Effector memory CD4-positive, alpha-beta T cell (primary cell): Measurements from ENCODE around the gene RNF150.
A peak's percentile ranks its signal among the peaks of the same experiment; 100 is the strongest.

ENCODE experiments used
- DNase-seq, 3 donors: peaks; one replicate each; pipeline ENCODE4 v3.0.0-alpha.2; 2020
- H3K27ac ChIP-seq: 2 replicates; pipeline ENCODE4 v1.7.0; 2013; ENCODE audit warnings: mild to moderate bottlenecking, low read length, moderate library complexity; ENCODE audit not compliant: insufficient read depth, poor library complexity, severe bottlenecking
- H3K27me3 ChIP-seq: replicated peaks from 2 replicates; pipeline ENCODE4 v1.7.0; 2013; ENCODE audit warnings: mild to moderate bottlenecking, low read length; ENCODE audit not compliant: insufficient read depth, control insufficient read depth, poor library complexity, severe bottlenecking
- H3K36me3 ChIP-seq: 2 replicates; pipeline ENCODE4 v1.7.0; 2013; ENCODE audit warnings: mild to moderate bottlenecking, low read length, moderate library complexity; ENCODE audit not compliant: control insufficient read depth, insufficient read depth
- H3K4me1 ChIP-seq: 2 replicates; pipeline ENCODE4 v1.7.0; 2013; ENCODE audit warnings: low read length, mild to moderate bottlenecking; ENCODE audit not compliant: control insufficient read depth, insufficient read depth, poor library complexity, severe bottlenecking
- H3K4me3 ChIP-seq: 2 replicates; pipeline ENCODE4 v1.7.0; 2013; ENCODE audit warnings: low read length, low read depth, mild to moderate bottlenecking; ENCODE audit not compliant: insufficient read depth, poor library complexity, severe bottlenecking
- H3K9me3 ChIP-seq: 2 replicates; pipeline ENCODE4 v1.7.0; 2013; ENCODE audit warnings: mild to moderate bottlenecking, low read length, moderate library complexity; ENCODE audit not compliant: control insufficient read depth

RNF150 gene

DNA sequence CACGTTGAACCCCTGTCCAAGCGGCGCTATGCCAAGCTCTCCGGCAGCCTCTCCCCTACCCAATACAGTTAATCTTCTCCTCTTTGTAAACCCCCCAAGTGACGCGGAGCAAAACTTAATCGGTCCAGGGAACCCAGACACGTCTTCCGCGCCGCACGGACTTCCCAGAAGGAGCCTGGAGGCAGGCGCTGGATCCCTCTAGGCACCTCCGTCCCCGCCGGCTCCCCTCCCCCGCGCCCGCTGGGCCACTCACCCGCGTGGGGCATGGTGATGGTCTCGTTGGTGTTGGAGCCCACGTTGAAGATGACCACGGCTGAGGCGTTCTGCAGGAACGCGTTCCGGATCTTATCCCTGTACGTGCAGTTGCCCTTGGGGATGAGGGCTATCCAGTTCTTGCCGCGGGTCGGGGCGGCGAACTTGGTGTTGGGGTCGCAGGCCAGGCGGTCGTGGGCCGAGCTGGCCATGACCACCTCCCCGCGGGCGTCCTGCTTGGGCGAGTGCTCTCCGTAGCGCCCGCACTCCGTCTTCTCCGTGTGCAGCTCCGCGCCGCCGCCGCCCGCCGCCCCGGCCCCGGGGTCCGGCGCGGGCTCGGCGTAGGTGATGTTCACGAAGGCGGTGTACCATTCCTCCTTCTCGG lies 1.1 kb downstream of the RNF150 start:
- Histone ChIP-seq H3K27me3 (peaks cover 17% of the 10 kb centered on the region), H3K36me3 (no peaks in the 10 kb centered on the region), H3K27ac (no peak overlapping the region), H3K4me1 (no peaks in the 10 kb centered on the region), H3K9me3 (no peaks in the 10 kb centered on the region), H3K4me3 (peak overlapping the region; percentile 53)
- DNase-seq, result no peak

DNA sequence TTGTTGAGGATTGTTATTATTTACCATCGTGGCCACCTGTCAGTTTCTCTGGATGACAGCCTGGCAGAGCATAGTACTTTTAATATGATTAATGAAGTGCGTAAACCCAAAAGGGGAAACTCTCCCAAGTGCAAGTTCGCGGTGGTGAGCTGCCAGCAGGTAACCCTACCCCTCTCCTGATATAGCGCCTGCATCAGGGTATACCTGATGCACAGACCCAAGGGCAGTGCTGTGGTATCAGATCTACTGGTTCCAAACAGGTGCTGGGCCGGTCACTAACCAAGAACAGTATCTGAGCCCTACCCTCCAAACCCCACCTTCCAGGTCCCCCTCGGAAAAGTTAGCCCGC lies 1.6 kb downstream of the RNF150 start:
- no peaks in the 10 kb centered on the region for H3K36me3 ChIP-seq

DNA sequence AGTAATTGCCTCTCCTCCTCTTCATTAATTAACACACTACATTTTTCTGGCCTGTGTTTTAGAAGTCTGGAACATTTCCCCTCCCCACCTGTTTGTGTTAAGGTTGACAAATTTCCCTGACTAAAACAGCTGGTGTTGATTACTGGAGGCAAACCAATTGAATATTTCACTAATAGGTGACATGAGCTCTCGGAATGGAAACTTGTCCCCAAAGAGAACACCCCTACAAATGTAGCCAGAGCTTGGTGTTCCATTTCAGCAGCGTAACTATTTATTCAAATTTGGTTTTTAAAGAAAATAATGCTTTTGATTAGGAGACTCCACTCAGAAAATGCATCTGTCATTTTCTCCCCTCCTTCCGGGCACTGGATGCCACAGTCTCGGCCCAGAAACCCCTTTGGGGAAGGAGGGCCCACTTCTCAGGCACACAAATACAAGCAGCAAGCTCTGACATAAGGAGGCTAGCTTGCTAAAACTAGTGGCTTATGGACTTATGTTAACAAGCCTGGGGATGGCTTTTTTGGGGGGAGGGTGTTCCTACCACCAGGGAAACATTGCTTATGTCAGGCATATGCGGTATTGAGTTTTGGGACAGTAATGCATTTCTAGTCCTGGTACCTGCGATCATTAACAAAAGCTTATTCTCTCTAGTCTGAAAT lies 2.2 kb downstream of the RNF150 start:
- H3K4me3 ChIP-seq, result no peak overlapping the region
- H3K27me3 ChIP-seq, result peaks cover 17% of the 10 kb centered on the region
- no peak overlapping the region for H3K27ac ChIP-seq
- H3K9me3 ChIP-seq, result no peaks in the 10 kb centered on the region
- no peak for DNase-seq
- no peaks in the 10 kb centered on the region for H3K4me1 ChIP-seq
- no peaks in the 10 kb centered on the region for H3K36me3 ChIP-seq

More for the DNA sequence above, 1.6 kb downstream of the RNF150 start:
- H3K27ac ChIP-seq, result no peak overlapping the region
- DNase-seq, result no peak
- H3K4me1 ChIP-seq, result no peaks in the 10 kb centered on the region
- no peaks in the 10 kb centered on the region for H3K9me3 ChIP-seq
- H3K27me3 ChIP-seq, result peaks cover 17% of the 10 kb centered on the region
- H3K4me3 ChIP-seq, result no peak overlapping the region

DNA sequence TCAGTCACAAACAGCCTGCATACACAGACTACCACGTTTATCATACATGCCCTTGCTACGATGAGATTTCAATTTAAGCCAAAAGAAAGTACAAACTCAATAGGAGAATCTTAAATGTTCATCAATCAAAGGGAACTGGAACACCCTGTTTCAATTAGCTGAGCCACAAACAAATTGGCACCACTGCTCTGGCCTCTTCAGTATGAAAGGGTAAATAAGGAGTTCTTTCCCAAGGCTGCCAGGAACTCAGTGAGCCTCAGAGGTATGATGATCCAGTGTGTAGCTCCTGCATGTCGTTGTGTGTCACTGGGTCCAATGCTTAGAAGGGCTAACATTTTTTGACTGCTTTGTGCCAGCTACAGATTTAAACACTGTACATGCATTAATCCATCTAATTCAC lies 5.4 kb downstream of the RNF150 start:
- H3K4me1 ChIP-seq, result no peaks in the 10 kb centered on the region
- peaks cover 9% of the 10 kb centered on the region for H3K27me3 ChIP-seq
- no peaks in the 10 kb centered on the region for H3K9me3 ChIP-seq
- no peak overlapping the region for H3K4me3 ChIP-seq
- H3K36me3 ChIP-seq, result no peaks in the 10 kb centered on the region
- no peak overlapping the region for H3K27ac ChIP-seq
- DNase-seq, result no peak

DNA sequence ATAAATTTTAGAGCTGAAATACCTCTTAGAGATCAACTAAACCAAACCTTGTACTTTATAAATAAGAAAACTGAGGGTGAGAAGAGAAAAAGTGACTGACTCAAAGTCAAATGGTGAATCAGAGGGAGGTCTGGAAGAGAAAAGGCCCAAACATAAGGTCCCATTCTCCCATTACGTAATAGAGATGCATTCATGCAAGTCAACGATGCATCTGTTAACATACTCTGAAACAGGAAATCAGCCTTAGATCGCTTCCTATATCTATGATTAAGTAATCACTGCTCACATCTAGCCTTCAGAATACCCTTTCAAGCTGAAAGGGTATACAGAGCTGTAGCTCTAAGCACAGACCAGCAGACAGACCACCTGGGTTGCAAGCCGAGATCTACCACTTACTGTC lies 6.5 kb downstream of the RNF150 start:
- H3K9me3 ChIP-seq, result no peaks in the 10 kb centered on the region
- H3K36me3 ChIP-seq, result no peaks in the 10 kb centered on the region
- no peak for DNase-seq
- H3K27ac ChIP-seq, result no peak overlapping the region
- H3K4me1 ChIP-seq, result no peaks in the 10 kb centered on the region
- H3K27me3 ChIP-seq, result peaks cover 5% of the 10 kb centered on the region
- H3K4me3 ChIP-seq, result no peak overlapping the region

DNA sequence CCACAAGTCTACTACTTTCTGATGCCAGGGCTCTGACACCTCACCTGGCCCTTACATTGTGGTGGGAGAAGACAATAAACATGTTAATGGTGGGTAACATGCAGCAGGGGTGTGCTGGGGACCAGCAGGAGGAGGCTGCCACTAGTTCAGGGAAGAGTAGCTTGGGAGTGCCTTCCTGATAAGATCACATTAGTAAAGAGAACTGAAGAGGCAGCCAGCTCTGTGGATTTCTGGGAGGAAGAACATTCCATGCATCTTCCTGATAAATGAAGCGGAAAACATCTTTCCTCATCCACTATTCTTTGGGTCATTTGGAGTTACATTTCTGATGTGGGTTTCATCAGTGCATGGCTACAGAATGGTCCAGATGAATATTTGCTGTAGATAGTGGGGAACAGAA lies 9.0 kb downstream of the RNF150 start:
- no peak overlapping the region for H3K27ac ChIP-seq
- no peaks in the 10 kb centered on the region for H3K4me1 ChIP-seq
- H3K36me3 ChIP-seq, result no peaks in the 10 kb centered on the region
- DNase-seq, result no peak
- H3K9me3 ChIP-seq, result no peaks in the 10 kb centered on the region
- H3K27me3 ChIP-seq, result peaks cover 4% of the 10 kb centered on the region
- H3K4me3 ChIP-seq, result no peak overlapping the region

DNA sequence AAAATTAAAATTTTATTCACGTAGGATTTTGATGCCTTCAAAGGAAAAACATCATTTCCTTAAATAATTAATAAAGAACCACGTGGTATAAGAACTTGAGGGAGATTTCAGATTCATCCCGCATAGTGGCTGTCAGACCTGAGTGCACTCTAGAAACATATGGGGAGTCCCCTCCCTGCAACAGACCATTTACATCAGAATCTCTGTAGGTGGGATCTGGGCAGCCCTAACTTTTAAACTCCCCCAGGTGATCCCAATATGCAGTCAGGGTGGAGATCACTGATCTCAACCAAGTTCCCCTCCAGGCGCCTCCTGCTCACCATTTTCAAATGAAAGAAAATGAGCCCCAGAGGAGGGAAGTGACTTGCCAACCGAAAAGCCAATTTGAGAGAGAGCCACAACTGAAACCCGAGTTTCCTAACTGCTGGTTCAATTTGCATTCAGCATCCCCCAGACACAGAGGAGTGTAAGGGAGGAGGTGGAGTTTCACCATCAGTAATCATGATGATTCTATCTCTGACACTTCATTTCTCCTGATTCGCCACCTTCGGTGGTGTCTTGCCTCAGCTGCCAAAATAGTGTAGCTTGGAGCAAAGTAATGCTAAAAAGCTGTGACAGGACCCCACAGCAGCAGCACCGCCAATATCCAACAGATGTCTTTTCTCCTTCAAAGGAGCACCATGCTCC lies 11.4 kb downstream of the RNF150 start:
- Histone ChIP-seq H3K4me1 (no peaks in the 10 kb centered on the region), H3K27ac (no peak overlapping the region), H3K4me3 (no peak overlapping the region), H3K9me3 (no peaks in the 10 kb centered on the region), H3K36me3 (no peaks in the 10 kb centered on the region), H3K27me3 (peaks cover 4% of the 10 kb centered on the region)
- DNase-seq, result no peak

DNA sequence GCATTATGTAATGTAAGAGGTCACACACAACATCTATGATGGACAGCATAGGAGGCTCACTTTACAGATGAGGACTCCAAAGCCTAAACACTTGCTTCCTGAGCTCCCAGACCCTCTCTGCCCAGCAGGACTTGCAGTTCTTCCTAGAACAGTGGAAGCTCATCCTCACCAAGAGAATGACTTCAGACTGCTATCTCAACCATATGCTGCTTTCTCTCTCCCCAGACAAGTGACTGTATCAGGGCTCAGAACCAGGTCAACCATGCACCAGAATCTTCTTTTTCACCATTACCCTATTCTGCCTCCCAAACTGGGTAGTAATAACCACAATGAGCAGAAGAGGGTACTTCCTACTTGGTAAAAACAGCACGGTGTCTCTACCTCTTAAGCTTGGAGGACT lies 12.2 kb downstream of the RNF150 start:
- no peak for DNase-seq
- Histone ChIP-seq H3K36me3 (no peaks in the 10 kb centered on the region), H3K27ac (no peak overlapping the region), H3K4me1 (no peaks in the 10 kb centered on the region), H3K27me3 (peaks cover 4% of the 10 kb centered on the region), H3K9me3 (no peaks in the 10 kb centered on the region), H3K4me3 (no peak overlapping the region)

DNA sequence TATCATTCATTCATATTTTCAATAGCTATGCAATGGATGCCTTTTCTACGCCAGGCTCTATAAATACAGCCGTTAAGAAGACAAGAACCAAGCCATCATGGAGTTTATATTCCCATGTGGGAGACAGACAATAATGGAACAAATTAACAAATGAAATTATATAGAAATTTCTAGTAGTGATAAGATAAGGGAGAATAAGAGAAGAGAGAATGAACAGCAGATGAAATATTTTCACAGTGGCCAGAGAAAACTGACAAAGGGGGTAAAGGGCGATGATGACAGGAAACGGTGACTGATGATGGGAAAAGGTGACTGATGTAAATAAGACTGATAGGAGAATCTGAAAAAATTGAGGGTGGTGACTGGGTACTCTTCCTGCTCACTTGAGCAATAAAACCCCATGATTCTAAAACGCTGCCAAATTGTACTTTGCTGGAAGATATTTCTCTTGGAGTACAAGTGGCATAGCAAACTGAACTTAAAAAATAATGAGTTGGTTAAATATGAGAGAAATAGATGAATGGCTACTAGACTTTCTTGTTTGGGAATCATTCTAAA lies 13.2 kb downstream of the RNF150 start:
- no peaks in the 10 kb centered on the region for H3K36me3 ChIP-seq
- H3K4me1 ChIP-seq, result no peaks in the 10 kb centered on the region
- no peak overlapping the region for H3K27ac ChIP-seq
- no peak for DNase-seq
- peaks cover 4% of the 10 kb centered on the region for H3K27me3 ChIP-seq
- no peaks in the 10 kb centered on the region for H3K9me3 ChIP-seq
- H3K4me3 ChIP-seq, result no peak overlapping the region

DNA sequence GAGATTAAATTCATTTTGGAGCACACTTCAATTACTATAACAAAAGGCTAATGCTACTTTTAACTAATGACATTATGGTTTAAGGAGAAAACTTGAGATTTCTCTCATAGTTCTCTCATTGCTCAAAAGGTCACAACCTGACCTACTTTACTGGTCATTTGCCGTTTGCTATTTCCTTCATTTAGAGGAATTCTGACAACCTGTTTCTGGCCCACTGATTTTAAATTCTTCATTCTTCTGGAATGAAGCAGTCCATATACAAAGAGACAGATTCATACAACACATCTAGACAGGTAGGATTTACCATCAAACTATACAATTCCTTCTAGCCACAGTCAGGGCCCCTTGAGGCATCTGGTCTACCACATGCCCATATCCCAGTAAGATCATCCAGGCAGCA lies 14.2 kb downstream of the RNF150 start:
- peaks cover 4% of the 10 kb centered on the region for H3K27me3 ChIP-seq
- no peak overlapping the region for H3K27ac ChIP-seq
- H3K9me3 ChIP-seq, result no peaks in the 10 kb centered on the region
- H3K4me1 ChIP-seq, result no peaks in the 10 kb centered on the region
- no peak for DNase-seq
- no peak overlapping the region for H3K4me3 ChIP-seq
- no peaks in the 10 kb centered on the region for H3K36me3 ChIP-seq
